Osteoblast (primary cell): ENCODE data around the gene BEND6. TPM values are rescaled to one million over a fixed set of nuclear protein-coding genes. Genes with fewer than 3 reads are reported as not detected.
"Not testable (repeated sequence)": the region's sequence is repeated elsewhere in the genome, so short reads cannot be mapped to it uniquely, and the experiment has no call there.

ENCODE experiments used
- DNase-seq: peaks from one replicate; pipeline ENCODE4 v3.0.0; 2011; ENCODE audit warnings: low spot score, mixed read lengths; ENCODE audit not compliant: insufficient read length; ENCODE audit errors: missing footprints
- H2AFZ ChIP-seq: 2 replicates; pipeline ENCODE4 v1.6.0; 2011; ENCODE audit warnings: mild to moderate bottlenecking, low read length
- H3K27ac ChIP-seq: 2 replicates; pipeline ENCODE4 v1.5.1; 2011; ENCODE audit warnings: mild to moderate bottlenecking, low read depth, low read length, moderate library complexity
- H3K27me3 ChIP-seq: 2 replicates; pipeline ENCODE4 v1.6.0; 2012; ENCODE audit warnings: mild to moderate bottlenecking, control low read depth, inconsistent platforms, low read length, moderate library complexity; ENCODE audit not compliant: insufficient read depth
- H3K36me3 ChIP-seq: 2 replicates; pipeline ENCODE4 v1.5.1; 2011; ENCODE audit warnings: mild to moderate bottlenecking, low read length, control low read depth, moderate library complexity; ENCODE audit not compliant: insufficient read depth
- H3K4me1 ChIP-seq: 2 replicates; pipeline ENCODE4 v1.5.1; 2011; ENCODE audit warnings: mild to moderate bottlenecking, low read length, control low read depth, moderate library complexity; ENCODE audit not compliant: insufficient read depth
- H3K4me2 ChIP-seq: 2 replicates; pipeline ENCODE4 v1.6.0; 2011; ENCODE audit warnings: mild to moderate bottlenecking, low read length; ENCODE audit not compliant: insufficient read depth
- H3K4me3 ChIP-seq: fragments of 200-600 bp; sonication (generic); 3 replicates; pipeline ENCODE4 v1.5.1; 2012; ENCODE audit warnings: mild to moderate bottlenecking, low read length, inconsistent platforms; ENCODE audit not compliant: insufficient read depth
- H3K79me2 ChIP-seq: 2 replicates; pipeline ENCODE4 v1.6.0; 2012; ENCODE audit warnings: mild to moderate bottlenecking, low read length, control low read depth, inconsistent platforms; ENCODE audit not compliant: insufficient read depth
- H3K9me3 ChIP-seq: 2 replicates; pipeline ENCODE4 v1.5.1; 2011; ENCODE audit warnings: low read depth, low read length, control low read depth
- H4K20me1 ChIP-seq: 2 replicates; pipeline ENCODE4 v1.6.0; 2012; ENCODE audit warnings: mild to moderate bottlenecking, low read length, control low read depth; ENCODE audit not compliant: insufficient read depth
- CTCF ChIP-seq: IDR thresholded peaks from 2 replicates; pipeline ENCODE4 v1.5.1; 2011; ENCODE audit warnings: mild to moderate bottlenecking, low read depth, low read length, moderate library complexity; ENCODE audit errors: extremely low read depth
- total RNA-seq: library from RNA; depleted of rRNA; stranded (reverse); fragments of >200 nt; gene quantifications from 2 replicates; pipeline ENCODE4 v1.2.3, GENCODE V29; 2012

BEND6 gene
- total RNA-seq, 1 donor = 22.4 TPM

GRCh38 chr6:57002197-57002596 lies 47.3 kb downstream of the BEND6 start:
- H3K4me3 ChIP-seq = no peak overlapping the region
- no peak overlapping the region for H3K4me2 ChIP-seq
- H2AFZ ChIP-seq = no peak overlapping the region
- H4K20me1 ChIP-seq = no peaks in the 10 kb centered on the region
- H3K27me3 ChIP-seq = no peaks in the 10 kb centered on the region
- H3K27ac ChIP-seq = no peak overlapping the region
- no peaks in the 10 kb centered on the region for H3K4me1 ChIP-seq
- no peaks in the 10 kb centered on the region for H3K9me3 ChIP-seq
- H3K36me3 ChIP-seq = no peaks in the 10 kb centered on the region
- DNase-seq = no peak
- no peak for TF ChIP-seq CTCF
- H3K79me2 ChIP-seq = no peaks in the 10 kb centered on the region

- no peaks in the 10 kb centered on the region for H3K4me1 ChIP-seq
- DNase-seq = no peak
- H2AFZ ChIP-seq = no peak overlapping the region
- no peak overlapping the region for H3K4me3 ChIP-seq
- no peaks in the 10 kb centered on the region for H3K9me3 ChIP-seq
- H4K20me1 ChIP-seq = no peaks in the 10 kb centered on the region
- H3K27ac ChIP-seq = no peak overlapping the region
- TF ChIP-seq CTCF = no peak
- no peaks in the 10 kb centered on the region for H3K27me3 ChIP-seq
- H3K79me2 ChIP-seq = no peaks in the 10 kb centered on the region
- H3K4me2 ChIP-seq = no peak overlapping the region
- H3K36me3 ChIP-seq = no peaks in the 10 kb centered on the region
These were observed 49.4 kb downstream of the BEND6 start for GRCh38 chr6:57004292-57004691.

DNA sequence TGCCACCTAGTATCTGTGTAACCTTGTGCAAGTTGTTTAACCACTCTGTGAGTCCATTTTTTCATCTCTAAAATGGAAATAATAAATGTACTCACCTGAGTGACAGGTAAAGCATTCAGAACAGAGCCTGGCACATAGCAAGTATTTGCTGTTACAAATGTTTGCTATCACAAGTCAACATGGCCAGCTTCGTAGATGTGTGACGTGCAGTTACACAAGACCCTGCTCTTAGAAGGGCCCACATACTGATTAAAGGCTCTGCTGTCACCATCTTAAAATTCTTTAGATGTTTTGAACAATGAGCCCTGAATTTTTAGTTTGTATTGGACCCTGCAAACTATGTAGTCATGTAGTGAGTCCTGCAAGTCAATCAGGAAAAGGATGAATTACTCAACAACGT lies 51.2 kb downstream of the BEND6 start:
- no peaks in the 10 kb centered on the region for H3K4me1 ChIP-seq
- DNase-seq = no peak
- no peak for TF ChIP-seq CTCF
- no peak overlapping the region for H3K4me2 ChIP-seq
- H3K36me3 ChIP-seq = no peaks in the 10 kb centered on the region
- H3K79me2 ChIP-seq = no peaks in the 10 kb centered on the region
- no peaks in the 10 kb centered on the region for H3K9me3 ChIP-seq
- no peaks in the 10 kb centered on the region for H3K27me3 ChIP-seq
- no peak overlapping the region for H2AFZ ChIP-seq
- no peak overlapping the region for H3K4me3 ChIP-seq
- H4K20me1 ChIP-seq = no peaks in the 10 kb centered on the region
- H3K27ac ChIP-seq = no peak overlapping the region

GRCh38 chr6:57008069-57008468 lies 53.2 kb downstream of the BEND6 start:
- H3K27ac ChIP-seq, H3K36me3 ChIP-seq, H2AFZ ChIP-seq: not testable (repeated sequence)

DNA sequence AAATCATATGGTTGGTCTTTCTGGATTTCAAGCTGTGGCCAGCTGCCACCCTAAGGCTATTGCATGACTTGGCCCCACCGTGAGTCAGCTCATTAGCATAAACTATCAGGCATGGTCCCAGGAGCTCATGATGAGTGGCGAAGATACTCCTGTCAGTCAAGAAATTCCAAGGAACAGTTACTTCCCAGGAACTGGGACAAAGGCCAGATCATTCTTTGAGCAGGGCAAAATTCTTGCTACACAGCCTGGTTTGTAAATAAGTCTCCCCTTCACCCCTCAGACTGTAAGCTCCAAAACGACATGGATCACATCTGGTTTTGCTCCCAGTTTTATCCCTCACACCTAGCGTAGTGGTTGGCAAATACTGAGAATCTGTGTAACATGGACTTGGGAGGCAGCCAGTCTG lies 58.6 kb downstream of the BEND6 start:
- H3K9me3 ChIP-seq = no peaks in the 10 kb centered on the region
- peak; percentile 82 for DNase-seq
- H3K4me1 ChIP-seq = peaks cover 8% of the 10 kb centered on the region
- no peaks in the 10 kb centered on the region for H3K27me3 ChIP-seq
- TF ChIP-seq CTCF = no peak
- H3K4me2 ChIP-seq = peak overlapping the region; percentile 40
- H2AFZ ChIP-seq = no peak overlapping the region
- H3K4me3 ChIP-seq = no peak overlapping the region
- H3K36me3 ChIP-seq = no peaks in the 10 kb centered on the region
- H3K27ac ChIP-seq = no peak overlapping the region
- no peaks in the 10 kb centered on the region for H4K20me1 ChIP-seq
- no peaks in the 10 kb centered on the region for H3K79me2 ChIP-seq

More at GRCh38 chr6:57008069-57008468, 53.2 kb downstream of the BEND6 start:
- H3K4me1 ChIP-seq, H3K4me3 ChIP-seq, H4K20me1 ChIP-seq, H3K4me2 ChIP-seq, H3K79me2 ChIP-seq, H3K9me3 ChIP-seq, H3K27me3 ChIP-seq, DNase-seq: not testable (repeated sequence)
